ENCODE results near the gene NLRP9.

NLRP9 gene

GRCh38 chr19:55703790-55704215, 34.4 kb downstream of the NLRP9 start:
- no peak for FAIRE-seq

- no peak for FAIRE-seq
These were observed 36.0 kb downstream of the NLRP9 start for GRCh38 chr19:55702131-55702627.

GRCh38 chr19:55700813-55701212, 37.4 kb downstream of the NLRP9 start:
- FAIRE-seq: no peak

- no peak for FAIRE-seq
These were observed 39.0 kb downstream of the NLRP9 start for GRCh38 chr19:55699221-55699620.

- FAIRE-seq: no peak
These were observed 39.9 kb downstream of the NLRP9 start for GRCh38 chr19:55698256-55698655.

- no peak for FAIRE-seq
These were observed 40.5 kb downstream of the NLRP9 start for GRCh38 chr19:55697698-55698097.

GRCh38 chr19:55697069-55697440, 41.1 kb downstream of the NLRP9 start:
- no peak for FAIRE-seq

- no peak for FAIRE-seq
These were observed 41.7 kb downstream of the NLRP9 start for GRCh38 chr19:55696301-55697068.

GRCh38 chr19:55695511-55696290, 42.5 kb downstream of the NLRP9 start:
- no peak for FAIRE-seq

GRCh38 chr19:55694656-55695491, 43.3 kb downstream of the NLRP9 start:
- FAIRE-seq: no peak

- no peak for FAIRE-seq
These were observed 44.0 kb downstream of the NLRP9 start for GRCh38 chr19:55694241-55694655.

- FAIRE-seq: no peak
These were observed 44.7 kb downstream of the NLRP9 start for GRCh38 chr19:55693336-55693974.

- FAIRE-seq: no peak
These were observed 45.5 kb downstream of the NLRP9 start for GRCh38 chr19:55692681-55693081.

- no peak for FAIRE-seq
These were observed 46.4 kb downstream of the NLRP9 start for GRCh38 chr19:55691561-55692481.

- FAIRE-seq: no peak
These were observed 47.2 kb downstream of the NLRP9 start for GRCh38 chr19:55690769-55691545.

GRCh38 chr19:55690109-55690768, 48.0 kb downstream of the NLRP9 start:
- no peak for FAIRE-seq

- no peak for FAIRE-seq
These were observed 48.6 kb downstream of the NLRP9 start for GRCh38 chr19:55689411-55690108.

- FAIRE-seq: no peak
These were observed 49.6 kb downstream of the NLRP9 start for GRCh38 chr19:55688422-55689218.

All from endometrium (tissue), 2 donors.